ENCODE measurements around the gene ZNF83.
"Not testable (repeated sequence)": the region's sequence is repeated elsewhere in the genome, so short reads cannot be mapped to it uniquely, and the experiment has no call there.

Gene ZNF83

DNA sequence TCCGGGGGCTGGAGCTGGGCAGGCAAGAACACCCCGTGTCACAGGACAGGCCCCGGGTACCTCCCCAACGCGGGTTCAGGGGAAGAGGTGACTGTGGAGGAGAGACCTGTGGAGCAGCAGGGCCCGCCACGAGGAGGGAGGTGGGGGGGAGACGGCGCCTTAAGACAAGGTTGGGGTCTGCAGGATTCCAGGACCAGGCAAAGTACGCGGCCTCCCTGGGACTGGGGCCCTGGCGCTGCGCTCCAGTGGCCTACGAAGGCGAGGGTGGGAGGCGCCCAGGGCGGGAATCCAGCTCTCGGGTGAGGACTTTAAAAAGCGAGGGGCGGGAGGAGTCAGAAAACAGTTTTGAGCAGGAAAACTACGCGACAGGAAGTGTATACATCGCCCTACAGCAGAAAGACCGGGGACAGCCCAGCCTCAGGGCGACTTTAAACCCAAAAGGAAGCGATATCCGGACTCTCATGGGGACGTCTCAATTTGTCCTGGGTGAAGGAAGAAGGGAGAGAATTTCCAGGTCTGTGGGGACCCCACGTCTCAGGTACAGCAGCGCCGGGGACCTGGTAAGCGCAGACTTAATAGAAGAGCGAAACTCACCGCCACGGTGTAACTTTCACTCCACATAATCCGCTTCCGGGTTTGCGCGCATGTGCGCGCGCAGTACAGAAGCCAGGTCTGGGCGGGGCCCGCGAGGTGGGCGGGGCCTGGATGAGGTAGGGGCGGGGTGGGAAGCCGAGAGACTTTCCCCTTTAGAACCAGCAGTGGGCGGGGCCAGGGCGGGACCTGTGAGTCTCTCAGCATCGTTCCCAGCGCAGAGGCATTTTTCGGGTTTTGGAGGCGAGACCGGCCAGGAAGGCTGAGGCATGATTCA lies at the start of gene ZNF83:
TSS of gene ZNF83 (minus strand) at position 638 of the 868 bp plus-strand sequence.
- peak; percentile 89 for DNase-seq

DNA sequence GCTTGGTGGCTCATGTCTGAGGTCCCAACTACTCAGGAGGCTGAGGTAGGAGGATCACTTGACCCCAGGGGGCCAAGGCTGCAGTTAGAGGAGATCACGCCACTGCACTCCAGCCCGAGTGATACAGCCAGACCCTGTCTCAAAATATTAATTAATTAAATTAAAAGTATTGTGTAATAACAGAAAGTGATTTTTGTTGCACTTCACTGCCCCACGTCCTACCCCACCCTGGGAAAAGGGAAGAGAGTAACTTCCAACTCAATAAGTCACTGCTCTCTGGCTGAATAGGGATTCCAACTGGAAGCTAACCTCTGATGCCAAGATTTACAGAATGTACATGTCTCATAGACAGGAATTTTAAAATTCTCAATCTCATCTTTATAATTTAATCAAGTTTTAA lies 49.5 kb upstream of the ZNF83 start:
- no peak for DNase-seq

GRCh38 chr19:52685811-52686210 lies 47.7 kb upstream of the ZNF83 start:
- DNase-seq, result no peak

GRCh38 chr19:52681216-52681615 lies 43.1 kb upstream of the ZNF83 start:
- DNase-seq, result not testable (repeated sequence)

GRCh38 chr19:52679598-52679997 lies 41.4 kb upstream of the ZNF83 start:
- DNase-seq, result no peak

DNA sequence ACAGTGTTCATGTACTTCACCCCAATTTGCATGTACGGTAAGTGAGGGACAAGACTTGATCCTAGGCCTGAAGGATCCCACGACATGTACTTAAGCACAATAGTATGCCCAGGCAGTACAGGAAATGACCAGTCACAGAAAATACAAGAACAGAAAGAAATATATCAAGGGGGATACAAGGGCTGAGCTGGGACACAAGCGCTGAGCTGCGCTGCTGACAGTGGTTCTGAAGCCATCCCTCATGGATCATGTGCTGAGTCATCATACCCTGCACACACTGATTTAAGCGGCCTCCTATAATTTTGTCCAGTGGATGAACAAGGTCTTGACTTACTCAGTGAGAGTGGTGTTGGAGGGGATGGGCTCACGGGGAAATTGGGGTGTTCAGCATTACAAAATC lies 37.1 kb upstream of the ZNF83 start:
- DNase-seq, result not testable (repeated sequence)

DNA sequence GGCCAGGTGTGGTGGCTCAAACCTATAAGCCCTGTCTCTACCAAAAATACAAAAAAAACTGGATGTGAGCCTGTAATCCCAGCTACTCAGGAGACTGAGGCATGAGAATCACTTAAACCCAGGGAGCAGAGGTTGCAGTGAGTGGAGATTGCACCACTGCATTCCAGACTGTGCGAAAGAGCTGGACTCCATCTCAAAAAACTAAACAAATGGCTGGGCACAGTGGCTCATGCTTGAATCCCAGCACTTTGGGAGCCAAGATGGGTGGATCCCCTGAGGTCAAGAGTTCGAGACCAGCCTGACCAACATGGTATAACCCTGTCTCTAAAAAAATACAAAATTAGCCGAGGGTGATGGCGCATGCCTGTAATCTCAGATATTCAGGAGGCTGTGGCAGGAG lies 34.9 kb upstream of the ZNF83 start:
- DNase-seq, result no peak

GRCh38 chr19:52670046-52670445 lies 31.9 kb upstream of the ZNF83 start:
- no peak for DNase-seq

DNA sequence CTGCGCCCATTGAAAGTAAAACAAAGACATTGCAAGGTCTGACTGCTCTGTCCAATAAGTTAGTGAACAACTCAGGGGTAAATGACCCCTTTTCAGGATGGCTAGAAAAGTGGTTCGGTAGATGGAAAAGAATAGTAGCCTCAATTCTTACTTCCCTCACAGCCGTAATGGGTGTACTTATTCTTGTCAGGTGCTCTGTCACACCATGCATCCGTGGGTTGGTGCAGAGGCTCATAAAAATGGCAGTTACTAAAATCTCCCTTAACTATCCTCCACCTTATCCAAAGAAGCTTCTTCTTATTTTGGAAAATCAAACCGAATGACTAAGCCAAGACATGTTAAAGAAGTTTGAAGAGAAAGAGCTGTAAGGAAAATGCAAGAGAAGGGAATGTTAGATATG lies 31.4 kb upstream of the ZNF83 start:
- no peak for DNase-seq

- DNase-seq, result no peak
These were observed 29.8 kb upstream of the ZNF83 start for GRCh38 chr19:52667972-52668371.

GRCh38 chr19:52666506-52666905 lies 28.4 kb upstream of the ZNF83 start:
- DNase-seq, result no peak

DNA sequence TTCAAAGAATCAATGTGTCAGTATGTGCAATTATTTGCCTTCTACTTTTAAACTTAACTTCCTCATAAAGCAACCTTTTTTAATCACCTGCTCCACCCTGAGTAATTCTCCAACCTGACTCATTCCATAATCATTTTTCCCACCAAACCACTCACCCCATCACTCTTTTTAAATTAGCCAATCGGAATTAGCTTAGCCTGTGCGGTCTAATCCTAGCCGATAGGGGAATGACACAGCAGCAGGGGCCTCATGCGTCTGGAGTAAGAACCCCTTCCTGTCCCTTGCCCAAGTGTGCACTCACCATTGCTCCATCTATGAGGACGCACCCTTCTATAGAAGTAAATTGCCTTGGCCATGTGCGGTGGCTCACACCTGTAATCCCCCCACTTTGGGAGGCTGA lies 27.4 kb upstream of the ZNF83 start:
- DNase-seq, result no peak

GRCh38 chr19:52665027-52665426 lies 26.9 kb upstream of the ZNF83 start:
- DNase-seq, result no peak

DNA sequence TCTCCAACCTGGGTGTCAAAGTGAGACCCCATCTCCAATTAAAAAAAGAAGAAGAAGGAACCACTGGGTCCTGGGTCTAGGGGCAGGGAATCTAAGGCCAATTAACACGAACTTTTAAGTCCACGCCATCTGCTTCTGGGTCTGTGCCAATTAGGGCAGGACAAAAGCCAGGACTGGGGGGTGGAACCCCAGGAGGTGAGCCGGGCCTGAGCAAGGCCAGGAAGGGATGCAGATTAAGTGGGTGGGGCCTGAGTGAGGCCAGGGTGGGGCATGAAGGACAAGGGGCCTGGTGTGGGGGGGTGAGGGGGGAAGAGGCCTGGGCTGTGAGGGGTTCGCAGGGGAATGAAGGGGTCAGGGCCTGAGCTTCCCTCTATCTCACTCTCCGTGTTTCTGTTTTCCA lies 26.3 kb upstream of the ZNF83 start:
- no peak for DNase-seq

DNA sequence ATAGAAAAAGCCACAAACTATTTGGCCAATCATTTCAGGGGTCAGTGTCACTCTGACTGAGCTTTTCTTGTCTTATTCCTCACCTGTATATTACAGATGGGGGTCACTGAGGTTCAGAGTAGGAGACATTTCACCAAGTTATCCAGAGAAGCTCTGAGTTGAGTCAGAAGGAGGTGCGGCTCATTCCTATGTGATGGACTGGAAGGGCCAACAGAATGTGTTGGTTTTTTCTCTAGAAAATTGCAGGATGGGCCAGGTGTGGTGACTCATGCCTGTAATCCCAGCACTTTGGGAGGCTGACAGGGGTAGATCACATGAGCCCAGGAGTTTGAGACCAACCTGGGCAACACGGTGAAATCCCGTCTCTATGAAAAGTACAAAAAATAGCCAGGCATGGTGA lies 24.5 kb upstream of the ZNF83 start:
- no peak for DNase-seq

- no peak for DNase-seq
These were observed 22.8 kb upstream of the ZNF83 start for GRCh38 chr19:52660981-52661380.

DNA sequence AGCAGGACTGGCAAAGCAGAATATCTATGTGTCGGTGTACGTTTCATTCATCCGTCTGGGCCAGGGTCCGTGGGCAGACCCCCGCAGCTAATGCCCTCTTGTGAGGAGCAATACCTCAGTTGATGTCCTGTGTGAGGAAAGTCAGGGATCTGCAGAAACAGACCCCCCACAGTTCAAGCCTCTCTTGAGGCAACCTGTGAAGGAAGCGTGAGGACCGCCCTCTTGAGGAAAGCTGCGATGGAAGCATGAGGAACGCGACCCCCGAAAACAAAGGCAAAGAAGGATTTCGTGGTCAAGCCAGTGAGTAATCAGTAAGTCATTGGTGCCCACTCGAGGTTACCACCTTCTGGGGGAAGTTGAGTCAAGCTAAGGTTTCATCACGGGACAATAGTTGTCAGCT lies 20.9 kb upstream of the ZNF83 start:
- DNase-seq, result no peak

DNA sequence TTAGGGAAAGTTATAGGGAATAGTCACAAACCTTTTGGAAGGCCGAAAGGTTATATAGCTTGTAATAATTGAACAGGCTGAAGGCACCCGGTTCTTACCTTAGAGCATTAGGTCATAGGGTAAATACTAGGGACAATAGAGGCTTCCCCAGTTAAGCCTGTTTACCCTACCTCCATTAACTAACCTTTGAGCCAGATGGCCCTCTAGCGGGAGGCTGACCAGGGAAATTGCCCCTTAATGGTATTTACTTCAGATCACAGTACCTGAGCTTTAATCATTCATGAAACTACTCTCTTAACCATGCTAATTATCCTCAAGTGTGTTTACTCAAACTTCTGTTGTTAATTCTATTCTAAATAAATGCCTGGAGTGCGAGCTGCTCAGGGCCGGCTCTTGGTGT lies 20.4 kb upstream of the ZNF83 start:
- DNase-seq, result no peak

DNA sequence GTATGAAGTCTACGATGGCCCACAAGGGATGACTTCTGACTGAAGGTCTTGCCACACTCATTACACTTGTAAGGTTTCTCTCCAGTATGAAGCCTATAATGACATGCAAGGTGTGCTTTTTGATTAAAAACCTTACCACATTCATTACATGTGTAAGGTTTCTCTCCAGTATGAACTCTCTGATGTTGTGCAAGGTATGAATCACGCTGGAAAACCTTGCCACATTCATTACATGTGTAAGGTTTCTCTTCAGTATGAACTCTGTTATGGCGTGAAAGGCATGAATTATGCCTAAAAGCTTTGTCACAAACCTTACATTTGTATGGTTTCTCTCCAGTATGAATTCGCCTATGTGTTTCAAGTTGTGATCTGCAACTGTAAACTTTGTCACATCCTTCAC lies 15.0 kb upstream of the ZNF83 start:
- no peak for DNase-seq

DNA sequence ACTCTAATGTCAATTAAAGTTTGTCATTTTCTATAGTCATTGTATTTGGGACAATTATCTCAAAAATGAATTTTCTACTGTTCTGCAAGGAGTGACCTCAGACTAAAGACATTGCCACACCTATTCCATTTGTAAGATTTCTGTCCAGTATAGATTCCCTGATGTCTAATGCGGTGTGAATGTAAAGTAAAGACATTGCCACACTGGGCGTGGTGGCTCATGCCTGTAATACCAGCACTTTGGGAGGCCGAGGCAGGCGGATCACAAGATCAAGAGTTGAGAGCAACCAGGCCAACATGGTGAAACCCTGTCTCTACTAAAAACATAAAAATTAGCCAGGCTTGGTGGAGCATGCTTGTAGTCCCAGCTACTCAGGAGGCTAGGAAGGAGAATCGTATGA lies 13.8 kb upstream of the ZNF83 start:
- DNase-seq, result no peak

GRCh38 chr19:52648336-52649016 lies 10.3 kb upstream of the ZNF83 start:
- DNase-seq, result no peak

GRCh38 chr19:52646571-52647217 lies 8.5 kb upstream of the ZNF83 start:
- no peak for DNase-seq

DNA sequence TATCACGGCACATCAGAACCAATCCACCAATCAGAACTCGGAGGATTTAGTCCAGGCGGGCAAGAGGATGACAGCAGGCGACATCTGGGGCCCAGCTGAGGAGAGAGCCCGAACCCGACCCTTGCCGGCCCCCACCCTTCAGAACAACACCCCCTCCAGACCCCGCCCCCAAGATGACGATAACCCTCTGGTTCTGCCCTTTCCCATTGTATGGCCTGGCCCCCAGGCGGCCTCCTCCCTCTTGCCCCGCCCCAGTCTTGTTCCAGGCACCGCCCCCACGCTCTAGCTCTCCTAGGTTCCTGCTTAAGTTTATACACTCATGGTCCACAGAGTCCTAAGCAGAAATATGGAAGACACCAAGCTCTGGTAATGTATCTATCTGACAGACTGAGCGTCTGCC lies 2.8 kb upstream of the ZNF83 start:
- DNase-seq, result no peak

DNA sequence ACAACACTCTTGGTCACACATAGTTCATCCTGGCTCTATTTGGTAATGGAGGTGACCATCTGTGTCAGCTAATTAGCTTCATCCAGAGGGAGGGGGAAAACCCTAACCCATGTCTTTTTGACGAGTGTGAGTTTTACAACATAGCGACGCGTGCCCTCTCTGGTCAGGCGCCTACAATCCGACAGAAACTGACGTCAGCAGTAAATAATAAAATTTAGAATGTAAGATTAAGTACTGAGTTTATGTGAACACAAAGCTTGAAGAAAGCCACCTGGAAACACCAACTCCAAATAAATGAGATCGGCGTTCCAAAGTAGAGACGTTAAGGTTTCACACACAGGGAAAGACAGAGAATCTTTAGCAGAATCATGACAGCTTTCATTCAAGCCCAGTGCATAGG lies 1.8 kb upstream of the ZNF83 start:
- DNase-seq, result no peak
